ENCODE data around the gene ZNF436. TPM values are rescaled to one million over a fixed set of nuclear protein-coding genes. Genes with fewer than 3 reads are reported as not detected.

Gene ZNF436
- total RNA-seq, 1 experiment from 2014 or later = 0.52 TPM

GRCh38 chr1:23362218-23362713 lies 7.4 kb downstream of the ZNF436 start:
- no peak overlapping the region for H3K27ac ChIP-seq (ENCODE audit: insufficient read length, low read depth, low read length)
- H3K9me3 Mint-ChIP-seq = peaks cover 71 to 82% of the 10 kb centered on the region in 2 experiments
- no peak overlapping the region for H3K27ac Mint-ChIP-seq
- H3K9me3 ChIP-seq (ENCODE audit: control insufficient read depth, low read depth, low read length) = peaks cover 46% of the 10 kb centered on the region
- DNase-seq = no peak
- H3K14ac ChIP-seq (ENCODE audit: insufficient read depth, low read length) = no peak overlapping the region
- no peaks in the 10 kb centered on the region for H4K20me1 ChIP-seq (ENCODE audit: control insufficient read depth, insufficient read depth, insufficient read length)
- H3K4me3 Mint-ChIP-seq = no peak overlapping the region
- H3K4ac ChIP-seq (ENCODE audit: low read depth, low read length) = no peak overlapping the region
- H4K8ac ChIP-seq (replicated peaks; ENCODE audit: insufficient read length, low read depth, low read length) = no peak overlapping the region
- no peak for TF ChIP-seq CTCF (conservative IDR thresholded peaks at IDR 0.05)
- no peak overlapping the region for H4K91ac ChIP-seq (ENCODE audit: insufficient read length, low read depth, low read length)
- peaks cover 99% of the 10 kb centered on the region for H3K27me3 Mint-ChIP-seq (ENCODE audit: low read depth)
- H2AFZ ChIP-seq (ENCODE audit: low read length) = no peak overlapping the region
- no peak overlapping the region for H2BK15ac ChIP-seq (ENCODE audit: low read depth, low read length)
- H3K18ac ChIP-seq (ENCODE audit: insufficient read length, low read depth, low read length) = no peak overlapping the region
- H4K5ac ChIP-seq (ENCODE audit: insufficient read length, low read depth, low read length) = no peak overlapping the region
- peaks cover under 1% of the 10 kb centered on the region in 2 experiments; a peak in 3 of 4 replicates for H3K4me1 Mint-ChIP-seq
- no peaks in the 10 kb centered on the region for H3K79me2 ChIP-seq (ENCODE audit: insufficient read depth, low read length)
- no peak overlapping the region for H3K4me2 ChIP-seq (ENCODE audit: insufficient read depth, insufficient read length, low read length)
- no peaks in the 10 kb centered on the region for H3K79me1 ChIP-seq (ENCODE audit: insufficient read depth, low read depth, low read length, poor library complexity, severe bottlenecking)
- no peak overlapping the region for H3K56ac ChIP-seq (ENCODE audit: insufficient read length, low read depth, low read length)
- no peak overlapping the region for H2BK120ac ChIP-seq (ENCODE audit: low read depth, low read length, poor library complexity, severe bottlenecking)
- H2AK5ac ChIP-seq (ENCODE audit: insufficient read length, low read length) = no peak overlapping the region
- H2BK12ac ChIP-seq (ENCODE audit: insufficient read length, low read depth, low read length) = no peak overlapping the region
- H2BK5ac ChIP-seq (ENCODE audit: insufficient read length, low read length) = no peak overlapping the region
- H3T11ph ChIP-seq (ENCODE audit: low read length) = no peak overlapping the region
- no peak overlapping the region for H3K9ac ChIP-seq (ENCODE audit: extremely low read depth, insufficient read length, low read length)
- no peaks in the 10 kb centered on the region for H3K4me1 ChIP-seq (ENCODE audit: insufficient read depth, low read length)
- peaks cover 56% of the 10 kb centered on the region for H3K27me3 ChIP-seq (ENCODE audit: insufficient read depth, low read length)
- H3K36me3 Mint-ChIP-seq (ENCODE audit: insufficient read depth in 1 of 3, low read depth in 3 of 3) = peaks cover 38 to 40% (median 38%) of the 10 kb centered on the region in 3 experiments
- no CpG with 5 or more reads among the region's 13 CpGs for WGBS (ENCODE audit: extremely low coverage, insufficient read length, low lambda C conversion rate)
- no peaks in the 10 kb centered on the region for H3K23me2 ChIP-seq (ENCODE audit: insufficient read length, low read depth, low read length, poor library complexity, severe bottlenecking)
- no peak overlapping the region for H3K23ac ChIP-seq (ENCODE audit: insufficient read length, low read depth, low read length)
- no peak overlapping the region for H2BK20ac ChIP-seq (ENCODE audit: low read depth, low read length, poor library complexity, severe bottlenecking)

Data from H9 (cell line).